ENCODE results near the gene CIC. TPM values are rescaled to one million over a fixed set of nuclear protein-coding genes. Genes with fewer than 3 reads are reported as not detected.

Gene CIC
- total RNA-seq, 1 experiment from 2014 or later: 75.5 TPM

DNA sequence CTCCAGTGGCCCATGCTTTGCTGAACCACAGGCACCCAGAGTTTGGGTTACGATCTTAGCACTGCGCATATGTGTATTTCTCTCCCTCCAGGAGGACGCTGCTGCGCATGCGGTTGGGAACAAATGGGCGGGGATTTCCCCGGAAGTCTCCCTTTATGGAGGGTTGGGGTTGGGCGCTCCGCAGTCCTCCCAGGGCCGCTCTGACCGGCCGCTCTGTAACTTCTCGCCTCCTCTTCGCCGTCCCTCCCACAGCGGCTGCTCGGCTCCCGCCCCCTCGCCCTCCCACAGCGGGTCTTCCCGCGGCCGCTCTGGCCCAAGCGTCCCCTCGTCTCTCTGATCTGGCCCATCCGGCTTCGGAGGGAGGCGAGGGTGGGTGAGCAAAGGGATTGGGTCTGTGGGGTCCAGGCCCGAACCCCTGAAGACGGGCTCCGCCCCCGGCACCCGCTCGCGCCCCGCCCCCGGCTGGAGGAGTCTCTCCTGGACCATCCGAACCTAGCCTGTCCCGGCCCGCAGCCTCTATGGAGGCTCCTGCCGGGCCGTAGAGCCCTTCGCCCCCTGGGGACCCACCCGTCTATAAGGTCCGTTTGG is 56.4 kb downstream of the CIC start, which contains the start of gene MEGF8:
Gene MEGF8, plus strand, starts transcription at position 328 of the 588 bp plus-strand sequence. CDS start 609 bp downstream, outside the sequence.
- Mint-ChIP-seq H3K27ac (ENCODE audit: unreplicated experiment) (peak within 1 kb of the TSS; percentile 69), H3K4me1 (ENCODE audit: low read depth, unreplicated experiment) (peaks cover 29% of the 10 kb centered on the region), H3K9me3 (ENCODE audit: low read depth, unreplicated experiment) (no peaks in the 10 kb centered on the region), H3K27me3 (ENCODE audit: unreplicated experiment) (peaks cover 38% of the 10 kb centered on the region), H3K4me3 (ENCODE audit: low read depth, unreplicated experiment) (peak within 1 kb of the TSS; percentile 84), H3K36me3 (ENCODE audit: insufficient read depth, unreplicated experiment) (peaks cover 18% of the 10 kb centered on the region)
- CTCF ChIA-PET: no interaction called here
- BruUV-seq (replicated peaks): no TSS peak
- peak; percentile 99 for DNase-seq
- intact Hi-C loops (cut with micrococcal nuclease; ENCODE audit: unreplicated experiment): loop anchor here (1.0 to 10.0 kb wide), 2 partner anchors 81 to 221 kb away; no protein-coding TSS in a partner anchor
- TF ChIP-seq, protein P1, sequence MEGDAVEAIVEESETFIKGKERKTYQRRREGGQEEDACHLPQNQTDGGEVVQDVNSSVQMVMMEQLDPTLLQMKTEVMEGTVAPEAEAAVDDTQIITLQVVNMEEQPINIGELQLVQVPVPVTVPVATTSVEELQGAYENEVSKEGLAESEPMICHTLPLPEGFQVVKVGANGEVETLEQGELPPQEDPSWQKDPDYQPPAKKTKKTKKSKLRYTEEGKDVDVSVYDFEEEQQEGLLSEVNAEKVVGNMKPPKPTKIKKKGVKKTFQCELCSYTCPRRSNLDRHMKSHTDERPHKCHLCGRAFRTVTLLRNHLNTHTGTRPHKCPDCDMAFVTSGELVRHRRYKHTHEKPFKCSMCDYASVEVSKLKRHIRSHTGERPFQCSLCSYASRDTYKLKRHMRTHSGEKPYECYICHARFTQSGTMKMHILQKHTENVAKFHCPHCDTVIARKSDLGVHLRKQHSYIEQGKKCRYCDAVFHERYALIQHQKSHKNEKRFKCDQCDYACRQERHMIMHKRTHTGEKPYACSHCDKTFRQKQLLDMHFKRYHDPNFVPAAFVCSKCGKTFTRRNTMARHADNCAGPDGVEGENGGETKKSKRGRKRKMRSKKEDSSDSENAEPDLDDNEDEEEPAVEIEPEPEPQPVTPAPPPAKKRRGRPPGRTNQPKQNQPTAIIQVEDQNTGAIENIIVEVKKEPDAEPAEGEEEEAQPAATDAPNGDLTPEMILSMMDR (IDR thresholded peaks at IDR 0.05; ENCODE audit: unreplicated experiment): no peak

DNA sequence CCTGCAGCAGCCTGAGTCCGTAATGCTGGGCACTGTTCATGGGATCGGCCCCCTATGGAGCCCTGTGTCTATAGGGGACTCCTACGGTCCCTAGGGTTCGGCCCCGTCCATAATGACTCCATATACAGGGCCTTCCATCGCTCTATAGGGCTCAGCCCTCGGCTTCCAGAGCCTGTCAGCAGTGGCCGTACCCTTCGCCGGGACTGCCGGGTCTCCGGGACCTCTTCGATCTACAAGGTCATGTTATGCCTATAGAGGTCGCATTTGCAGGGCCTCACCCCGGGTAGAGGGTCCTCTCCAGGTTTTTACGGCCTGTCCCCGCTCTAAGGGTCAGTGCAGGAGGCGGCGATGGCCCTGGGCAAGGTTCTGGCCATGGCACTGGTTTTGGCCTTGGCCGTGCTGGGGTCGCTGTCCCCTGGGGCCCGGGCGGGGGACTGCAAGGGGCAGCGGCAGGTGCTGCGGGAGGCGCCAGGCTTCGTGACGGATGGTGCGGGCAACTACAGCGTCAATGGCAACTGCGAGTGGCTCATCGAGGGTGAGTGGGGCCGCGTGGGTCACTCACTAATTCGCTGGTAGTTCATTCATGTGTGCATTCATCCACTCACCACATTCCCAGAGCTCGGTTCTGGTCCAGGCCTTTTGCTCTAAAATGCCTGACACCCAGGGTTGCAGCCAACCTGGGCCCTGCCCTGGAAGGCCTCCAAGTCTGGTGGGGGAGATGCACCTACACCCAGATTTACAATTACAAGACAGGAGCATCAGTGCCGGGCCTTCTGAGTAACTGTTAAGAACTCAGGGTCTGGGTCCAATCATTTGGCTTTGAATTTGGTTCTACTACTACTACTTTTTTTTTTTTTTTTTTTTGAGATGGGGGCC is 57.1 kb downstream of the CIC start:
- Mint-ChIP-seq H3K36me3 (ENCODE audit: insufficient read depth, unreplicated experiment) (peaks cover 18% of the 10 kb centered on the region), H3K27ac (ENCODE audit: unreplicated experiment) (peak overlapping the region; percentile 69), H3K4me1 (ENCODE audit: low read depth, unreplicated experiment) (peaks cover 29% of the 10 kb centered on the region), H3K4me3 (ENCODE audit: low read depth, unreplicated experiment) (peak overlapping the region; percentile 84), H3K9me3 (ENCODE audit: low read depth, unreplicated experiment) (no peaks in the 10 kb centered on the region), H3K27me3 (ENCODE audit: unreplicated experiment) (peaks cover 31% of the 10 kb centered on the region)
- peak; percentile 60 for DNase-seq
- CTCF ChIA-PET: no interaction called here
- intact Hi-C loops (cut with micrococcal nuclease; ENCODE audit: unreplicated experiment): loop anchor here (1.0 to 10.0 kb wide), 2 partner anchors 82 to 221 kb away; no protein-coding TSS in a partner anchor
- TF ChIP-seq, protein P1 (IDR thresholded peaks at IDR 0.05; ENCODE audit: unreplicated experiment): peak; percentile 62
- BruUV-seq (replicated peaks): TSS peak; percentile 70

DNA sequence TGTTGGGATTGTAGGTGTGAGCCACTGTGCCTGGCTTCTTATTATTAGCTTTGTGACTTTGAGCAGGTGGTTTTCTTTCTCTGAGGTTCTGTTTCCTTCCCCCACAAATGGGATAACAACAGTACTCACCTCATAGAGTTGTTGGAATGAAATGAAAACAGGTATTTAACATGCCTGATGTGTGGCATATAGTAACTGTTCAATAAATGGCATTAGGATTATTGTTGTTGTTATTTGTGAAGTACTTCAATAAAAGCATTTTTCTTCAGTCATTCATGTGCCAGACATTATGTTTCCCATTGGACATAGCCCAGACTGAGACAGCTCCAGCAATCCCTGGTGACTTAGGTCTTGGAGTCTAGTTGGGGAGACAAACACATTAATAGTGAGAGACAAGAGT is 57.9 kb downstream of the CIC start:
- DNase-seq: no peak
- peaks cover 29% of the 10 kb centered on the region for H3K4me1 Mint-ChIP-seq (ENCODE audit: low read depth, unreplicated experiment)
- H3K9me3 Mint-ChIP-seq (ENCODE audit: low read depth, unreplicated experiment): no peaks in the 10 kb centered on the region
- intact Hi-C loops (cut with micrococcal nuclease; ENCODE audit: unreplicated experiment): loop anchor here (10.0 kb wide), 1 partner anchor 222 kb away; no protein-coding TSS in a partner anchor
- BruUV-seq (replicated peaks): no TSS peak
- peaks cover 22% of the 10 kb centered on the region for H3K27me3 Mint-ChIP-seq (ENCODE audit: unreplicated experiment)
- H3K27ac Mint-ChIP-seq (ENCODE audit: unreplicated experiment): no peak overlapping the region
- H3K4me3 Mint-ChIP-seq (ENCODE audit: low read depth, unreplicated experiment): peak overlapping the region; percentile 84
- CTCF ChIA-PET: no interaction called here
- TF ChIP-seq, protein P1 (IDR thresholded peaks at IDR 0.05; ENCODE audit: unreplicated experiment): no peak
- peaks cover 18% of the 10 kb centered on the region for H3K36me3 Mint-ChIP-seq (ENCODE audit: insufficient read depth, unreplicated experiment)

DNA sequence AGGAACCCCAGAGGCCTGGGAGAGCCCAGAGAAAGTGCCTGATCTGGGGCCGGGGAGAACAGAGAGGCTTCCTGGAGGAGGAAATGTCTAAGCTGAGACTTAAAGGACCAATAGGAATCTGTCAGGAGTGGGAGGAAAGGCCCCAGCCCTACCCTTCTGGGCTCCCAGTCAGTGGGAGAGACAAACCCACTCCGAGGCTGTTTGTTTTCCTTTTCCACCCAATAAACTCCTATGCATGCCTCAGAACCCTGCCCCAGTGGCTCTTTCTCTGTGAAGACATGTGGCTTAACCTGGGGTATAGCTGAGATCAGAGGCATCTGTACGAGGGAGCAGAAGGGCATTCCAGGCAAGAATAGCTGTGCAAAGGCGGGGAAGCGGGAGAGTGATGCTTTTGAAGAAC is 58.3 kb downstream of the CIC start:
- peaks cover 18% of the 10 kb centered on the region for H3K36me3 Mint-ChIP-seq (ENCODE audit: insufficient read depth, unreplicated experiment)
- intact Hi-C loops (cut with micrococcal nuclease; ENCODE audit: unreplicated experiment): loop anchor here (10.0 kb wide), 1 partner anchor 223 kb away; no protein-coding TSS in a partner anchor

More for the DNA sequence above, 58.3 kb downstream of the CIC start:
- Mint-ChIP-seq H3K9me3 (ENCODE audit: low read depth, unreplicated experiment) (no peaks in the 10 kb centered on the region), H3K27ac (ENCODE audit: unreplicated experiment) (no peak overlapping the region), H3K4me1 (ENCODE audit: low read depth, unreplicated experiment) (peaks cover 29% of the 10 kb centered on the region), H3K4me3 (ENCODE audit: low read depth, unreplicated experiment) (no peak overlapping the region), H3K27me3 (ENCODE audit: unreplicated experiment) (peaks cover 18% of the 10 kb centered on the region)
- DNase-seq: no peak
- CTCF ChIA-PET: no interaction called here
- BruUV-seq (replicated peaks): no TSS peak
- TF ChIP-seq, protein P1 (IDR thresholded peaks at IDR 0.05; ENCODE audit: unreplicated experiment): no peak

All from Calu3 (cell line).